HG03095 (cell line): Measurements from ENCODE around the gene PSPN.
"Not testable (repeated sequence)": the region's sequence is repeated elsewhere in the genome, so short reads cannot be mapped to it uniquely, and the experiment has no call there.

Experiments
- ATAC-seq: cut with Tn5 transposase; IDR thresholded peaks from one replicate; pipeline ENCODE4 v1.9.1; 2021; ENCODE audit warnings: moderate library complexity; ENCODE audit not compliant: unreplicated experiment

The PSPN gene

DNA sequence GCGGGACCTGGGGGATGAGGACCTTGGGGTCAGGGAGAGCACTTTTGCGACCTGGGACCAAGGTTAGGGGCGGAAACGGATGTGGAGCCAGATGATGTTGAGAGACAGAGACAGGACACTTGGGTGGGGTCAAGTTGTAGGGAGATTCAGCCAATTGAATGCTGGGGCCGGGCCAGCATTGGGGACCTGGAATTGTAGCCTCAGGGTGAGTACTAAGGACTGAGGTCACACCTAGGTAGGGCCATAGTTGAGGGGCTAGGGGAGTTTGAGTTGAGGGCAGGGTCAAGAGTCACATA, 2.0 kb downstream of the PSPN start:
- no peak for ATAC-seq

DNA sequence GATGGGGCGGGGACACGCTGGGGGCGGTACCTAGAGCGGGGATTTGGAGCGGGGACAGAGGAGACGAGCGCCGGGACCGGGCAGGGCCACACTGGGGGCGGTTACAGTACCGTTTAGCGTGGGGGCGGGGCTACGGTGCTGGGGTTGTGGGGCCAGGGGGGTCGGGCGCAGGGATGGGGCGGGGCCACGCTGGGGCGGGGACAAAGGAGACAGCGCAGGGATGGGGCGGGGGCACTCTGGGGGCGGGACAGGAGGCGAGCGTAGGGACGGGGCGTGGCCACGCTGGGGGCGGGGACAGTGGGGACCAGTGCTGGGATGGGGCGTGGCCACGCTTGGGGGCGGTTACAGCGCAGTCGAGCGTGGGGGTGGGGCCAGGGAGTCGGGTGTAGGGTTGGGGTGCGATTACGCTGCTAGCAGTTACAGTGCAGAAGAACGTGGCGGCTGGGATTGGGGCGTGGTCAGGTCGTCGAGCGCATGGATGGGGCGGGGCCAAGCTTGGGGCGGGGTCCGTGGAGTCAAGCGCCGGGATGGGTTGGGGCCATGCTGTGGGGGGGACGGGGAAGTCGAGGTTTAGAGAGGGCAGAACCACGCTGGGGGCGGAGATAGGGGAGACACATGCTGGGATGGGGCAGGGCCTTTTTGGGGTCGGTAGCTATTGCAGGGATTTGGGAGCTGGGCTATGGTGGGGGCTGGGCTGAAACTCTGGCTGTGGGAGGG, 2.5 kb downstream of the PSPN start:
- ATAC-seq: peak; percentile 52

DNA sequence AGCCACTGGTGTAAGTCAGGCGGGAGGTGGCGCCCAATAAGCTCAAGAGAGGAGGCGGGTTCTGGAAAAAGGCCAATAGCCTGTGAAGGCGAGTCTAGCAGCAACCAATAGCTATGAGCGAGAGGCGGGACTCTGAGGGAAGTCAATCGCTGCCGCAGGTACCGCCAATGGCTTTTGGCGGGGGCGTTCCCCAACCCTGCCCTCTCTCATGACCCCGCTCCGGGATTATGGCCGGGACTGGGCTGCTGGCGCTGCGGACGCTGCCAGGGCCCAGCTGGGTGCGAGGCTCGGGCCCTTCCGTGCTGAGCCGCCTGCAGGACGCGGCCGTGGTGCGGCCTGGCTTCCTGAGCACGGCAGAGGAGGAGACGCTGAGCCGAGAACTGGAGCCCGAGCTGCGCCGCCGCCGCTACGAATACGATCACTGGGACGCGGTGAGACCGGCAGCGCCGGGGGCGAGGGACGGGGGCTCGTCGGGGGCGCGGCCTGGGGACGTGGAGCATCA, 3.1 kb downstream of the PSPN start, which contains the start of gene ALKBH7:
TSS of gene ALKBH7 (plus strand) at position 201 of the 502 bp plus-strand sequence. CDS start at position 228, 27 bp downstream.
- peak; percentile 65 for ATAC-seq

DNA sequence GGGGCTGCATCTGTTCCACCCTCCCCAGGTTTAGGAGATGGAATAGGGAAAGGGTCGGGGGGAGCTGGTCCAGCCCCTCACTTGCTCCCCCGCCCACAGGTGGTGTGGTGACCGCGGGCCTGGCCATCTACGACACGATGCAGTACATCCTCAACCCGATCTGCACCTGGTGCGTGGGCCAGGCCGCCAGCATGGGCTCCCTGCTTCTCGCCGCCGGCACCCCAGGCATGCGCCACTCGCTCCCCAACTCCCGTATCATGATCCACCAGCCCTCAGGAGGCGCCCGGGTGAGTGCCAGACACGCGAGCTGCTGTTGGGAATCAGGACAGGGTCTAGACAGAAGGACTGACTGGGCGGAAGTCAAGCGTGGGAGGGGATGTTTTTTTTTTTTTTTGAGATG, 11.4 kb downstream of the PSPN start:
- no peak for ATAC-seq

DNA sequence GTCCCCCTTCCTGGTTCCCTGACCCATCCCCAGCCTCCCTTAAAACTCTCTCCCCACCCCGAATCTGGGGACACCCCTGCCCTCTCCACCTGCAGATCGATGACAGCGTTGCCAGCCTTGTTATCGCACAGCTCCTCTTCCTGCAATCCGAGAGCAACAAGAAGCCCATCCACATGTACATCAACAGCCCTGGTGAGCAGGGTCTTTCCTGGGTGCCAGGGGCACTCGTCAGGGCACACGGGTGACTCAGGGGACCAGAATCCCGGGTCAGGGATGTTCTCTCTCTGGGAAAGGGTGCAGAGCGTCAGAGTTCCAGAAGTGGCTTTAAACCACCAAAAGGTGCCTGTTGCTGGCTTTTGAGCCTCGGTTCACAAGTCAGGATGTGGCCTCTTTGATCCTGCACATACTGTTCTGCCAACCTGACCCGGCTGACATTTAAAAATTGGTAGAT, 13.4 kb downstream of the PSPN start:
- ATAC-seq: no peak

- ATAC-seq: no peak
These were observed 13.7 kb downstream of the PSPN start for GRCh38 chr19:6362027-6362350.

GRCh38 chr19:6360857-6361216, 14.9 kb downstream of the PSPN start:
- ATAC-seq: not testable (repeated sequence)

- ATAC-seq: not testable (repeated sequence)
These were observed 15.3 kb downstream of the PSPN start for GRCh38 chr19:6360445-6360844.

DNA sequence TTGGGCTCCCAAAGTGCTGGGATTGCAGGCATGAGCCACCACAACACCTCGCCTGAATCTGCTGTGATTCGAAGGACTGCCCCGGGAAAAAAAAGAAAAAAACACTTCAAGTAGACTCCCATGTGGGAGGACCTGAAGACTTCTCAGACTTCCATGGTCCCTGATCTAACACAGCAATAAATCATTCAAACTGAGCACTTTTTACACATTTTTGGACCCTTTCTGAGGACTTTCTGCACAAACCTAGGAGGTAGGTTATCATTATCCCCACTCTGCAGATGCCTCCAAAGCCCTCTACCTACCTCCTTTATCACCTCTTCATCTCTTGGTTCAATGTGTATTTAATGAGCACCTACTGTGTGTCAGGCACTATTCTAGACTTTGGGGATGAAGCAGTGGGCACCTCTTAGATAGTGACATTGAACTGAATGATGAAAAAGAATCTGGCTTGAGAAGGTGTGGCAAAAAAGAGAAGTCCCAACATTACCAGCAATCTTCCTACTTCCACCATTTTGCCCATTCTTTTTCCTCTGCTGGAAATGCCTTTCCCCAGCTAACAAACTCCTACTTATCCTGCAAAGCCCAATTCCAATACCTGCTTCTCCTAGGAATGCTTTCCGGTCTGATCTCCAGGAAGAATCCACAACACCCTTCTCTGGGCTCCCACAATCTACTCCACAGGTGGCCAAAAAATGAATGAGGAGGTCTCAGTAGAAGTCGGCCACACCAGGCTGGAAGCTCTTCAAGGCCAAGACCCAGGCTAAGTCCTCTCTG, 16.0 kb downstream of the PSPN start:
- ATAC-seq: no peak

DNA sequence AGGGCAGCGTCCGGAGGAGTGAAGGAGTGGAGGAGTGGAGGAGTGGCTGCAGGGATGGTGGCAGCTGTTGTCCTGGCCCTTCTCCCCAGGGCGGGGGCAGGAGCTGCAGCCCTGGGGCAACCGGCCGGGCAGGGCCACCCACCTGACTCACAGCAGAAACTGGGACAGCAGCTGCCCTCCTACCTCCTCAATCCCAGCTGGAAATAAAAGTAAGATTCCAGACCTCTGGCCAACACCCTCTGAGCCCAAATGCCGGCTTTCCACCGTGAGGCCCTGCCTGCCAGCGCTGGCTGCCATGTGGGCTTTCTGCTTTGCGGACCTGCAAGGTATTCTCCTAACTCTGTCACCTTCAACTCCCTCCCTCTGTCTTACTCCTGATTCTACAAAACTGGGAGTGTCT, 17.7 kb downstream of the PSPN start:
- no peak for ATAC-seq

DNA sequence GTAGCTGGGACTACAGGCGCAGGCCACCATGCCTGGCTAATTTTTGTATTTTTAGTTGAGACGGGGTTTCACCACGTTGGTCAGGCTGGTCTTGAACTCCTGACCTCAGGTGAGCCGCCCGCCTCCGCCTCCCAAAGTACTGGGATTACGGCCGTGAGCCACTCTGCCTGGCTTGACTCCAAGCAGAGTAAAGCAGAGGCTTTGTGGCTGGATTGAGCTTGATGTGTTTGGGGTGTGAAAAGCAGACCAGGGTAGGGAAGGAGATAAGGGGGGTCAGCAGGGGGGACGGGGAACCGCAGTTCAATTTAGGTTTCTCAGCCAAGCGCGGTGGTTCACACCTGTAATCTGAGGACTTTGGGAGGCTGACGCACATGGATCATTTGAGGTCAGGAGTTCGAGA, 18.6 kb downstream of the PSPN start:
- ATAC-seq: no peak

- ATAC-seq: not testable (repeated sequence)
These were observed 20.3 kb downstream of the PSPN start for GRCh38 chr19:6355321-6356040.

- ATAC-seq: no peak
These were observed 21.5 kb downstream of the PSPN start for GRCh38 chr19:6354098-6354674.

DNA sequence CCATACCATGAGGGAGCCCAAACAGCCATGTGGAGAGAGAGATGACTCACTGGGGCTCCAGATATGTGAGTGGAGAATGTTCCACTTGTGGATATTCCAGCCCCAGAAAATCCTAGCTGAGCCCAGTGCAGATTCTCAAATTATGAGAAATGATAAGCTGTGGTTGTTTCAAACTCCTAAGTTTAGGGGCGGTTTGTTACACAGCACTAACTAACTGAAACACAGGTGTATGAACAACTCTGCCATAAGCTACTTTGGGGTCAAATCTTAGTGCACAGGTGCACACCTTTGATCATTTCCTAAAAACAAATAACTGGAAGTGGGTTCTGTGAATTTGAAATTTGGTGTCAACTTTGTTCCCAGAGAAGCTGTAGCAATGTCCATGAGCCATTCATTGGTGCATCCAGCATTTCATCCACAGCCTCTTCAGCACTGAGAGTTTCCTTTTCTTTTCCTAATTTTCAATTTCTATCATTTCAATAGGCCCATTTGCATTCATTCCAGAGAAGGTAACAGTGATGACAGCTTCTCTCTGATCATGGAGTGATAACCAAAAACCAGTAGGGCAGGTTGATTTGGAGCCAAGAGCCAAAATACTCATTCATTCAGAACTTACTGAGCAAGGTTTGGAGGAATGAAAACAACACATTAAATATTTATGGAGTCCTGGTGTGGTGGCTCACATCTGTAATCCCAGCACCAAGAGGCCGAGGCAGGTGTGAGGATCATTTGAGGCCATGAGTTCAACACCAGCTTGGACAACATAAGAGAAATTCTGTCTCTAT, 23.2 kb downstream of the PSPN start:
- ATAC-seq: no peak

GRCh38 chr19:6350688-6351087, 25.0 kb downstream of the PSPN start:
- no peak for ATAC-seq

DNA sequence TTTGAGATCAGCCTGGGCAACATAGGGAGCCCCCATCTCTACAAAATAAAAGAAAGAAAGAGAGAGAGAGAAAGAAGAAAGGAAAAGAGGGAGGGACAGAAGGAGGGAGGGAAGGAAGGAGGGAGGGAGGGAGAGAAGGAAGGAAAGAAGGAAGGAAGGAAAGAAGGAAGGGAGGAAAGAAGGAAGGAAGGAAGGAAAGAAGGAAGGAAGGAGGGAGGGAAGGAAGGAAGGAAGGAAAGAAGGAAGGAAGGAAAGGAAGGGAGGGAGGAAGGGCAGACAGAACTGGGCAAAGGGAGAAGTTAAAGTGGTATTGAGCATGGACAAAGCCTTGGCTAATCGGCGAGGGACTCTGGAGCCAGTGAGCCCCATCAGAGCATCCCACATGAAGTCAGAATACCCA, 26.5 kb downstream of the PSPN start:
- not testable (repeated sequence) for ATAC-seq

- ATAC-seq: no peak
These were observed 32.3 kb downstream of the PSPN start for GRCh38 chr19:6343462-6343861.

DNA sequence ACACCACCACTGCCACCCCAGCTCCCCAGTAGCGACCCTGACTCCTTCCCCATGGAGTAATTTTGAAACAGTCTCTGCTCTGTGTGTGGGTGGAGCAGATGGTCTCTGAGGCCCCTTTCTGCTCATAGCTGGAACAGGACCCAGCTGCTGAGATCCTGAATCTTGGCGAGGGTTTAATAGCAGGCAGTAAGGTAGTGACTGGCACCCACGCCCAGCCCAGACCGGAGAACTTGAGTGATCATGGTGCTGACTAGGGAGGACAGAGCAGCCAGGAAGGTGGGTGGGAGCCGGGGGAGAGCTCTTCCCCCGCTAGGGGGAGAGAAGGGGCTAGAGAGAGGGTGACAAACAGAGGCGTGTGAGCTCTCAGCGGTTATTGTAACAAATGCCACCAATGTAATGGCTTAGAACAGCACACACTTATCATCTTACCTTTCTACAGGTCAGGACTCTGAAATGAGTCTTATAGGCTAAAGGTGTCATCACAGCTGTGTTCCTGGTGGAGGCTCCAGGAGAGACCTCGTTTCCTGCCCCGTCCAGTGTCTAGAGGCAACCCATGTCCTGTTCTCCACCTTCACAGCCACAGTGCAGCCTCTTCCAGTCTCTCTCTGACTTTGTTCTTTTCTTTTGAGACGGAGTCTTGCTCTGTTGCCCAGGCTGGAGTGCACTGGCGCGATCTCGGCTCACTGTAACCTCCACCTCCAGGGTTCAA, 35.1 kb downstream of the PSPN start:
- ATAC-seq: no peak

DNA sequence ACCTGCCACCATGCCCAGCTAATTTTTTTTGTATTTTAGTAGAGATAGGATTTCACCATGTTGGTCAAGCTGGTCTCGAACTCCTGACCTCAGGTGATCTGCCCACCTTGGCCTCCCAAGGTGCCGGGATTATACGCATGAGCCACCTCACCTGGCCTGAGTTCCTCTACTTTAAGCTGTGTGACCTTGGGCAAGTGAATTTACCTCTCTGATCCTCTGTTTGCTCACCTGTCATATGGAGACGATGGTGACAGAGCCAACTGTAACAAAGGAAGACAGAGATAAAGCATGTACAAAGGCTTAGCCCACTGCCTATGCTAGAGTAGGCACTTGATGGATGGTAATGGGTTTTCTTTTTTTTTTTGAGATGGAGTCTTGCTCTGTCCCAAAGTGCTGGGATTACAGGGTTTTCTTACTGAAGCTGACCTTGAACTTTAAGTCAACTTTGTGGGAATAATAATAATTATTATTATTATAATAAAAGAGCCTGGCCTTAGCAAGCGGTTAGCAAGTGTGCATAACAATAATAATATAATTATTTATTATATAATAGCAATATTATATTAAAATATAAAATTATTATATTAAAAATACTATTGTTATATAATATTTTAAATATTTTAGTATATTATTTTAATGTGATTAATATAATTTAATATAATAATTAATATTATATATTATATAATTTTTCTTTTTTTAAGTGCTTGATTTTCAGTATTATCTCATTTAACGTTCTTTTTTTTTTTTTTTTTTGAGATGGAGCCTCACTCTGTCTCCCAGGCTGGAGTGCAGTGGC, 41.0 kb downstream of the PSPN start:
- ATAC-seq: no peak
